Measurements from ENCODE around the gene EIF1B. TPM values are rescaled to one million over a fixed set of nuclear protein-coding genes. Genes with fewer than 3 reads are reported as not detected.

EIF1B gene
- total RNA-seq, 1 experiment from 2014 or later = 33.6 TPM

DNA sequence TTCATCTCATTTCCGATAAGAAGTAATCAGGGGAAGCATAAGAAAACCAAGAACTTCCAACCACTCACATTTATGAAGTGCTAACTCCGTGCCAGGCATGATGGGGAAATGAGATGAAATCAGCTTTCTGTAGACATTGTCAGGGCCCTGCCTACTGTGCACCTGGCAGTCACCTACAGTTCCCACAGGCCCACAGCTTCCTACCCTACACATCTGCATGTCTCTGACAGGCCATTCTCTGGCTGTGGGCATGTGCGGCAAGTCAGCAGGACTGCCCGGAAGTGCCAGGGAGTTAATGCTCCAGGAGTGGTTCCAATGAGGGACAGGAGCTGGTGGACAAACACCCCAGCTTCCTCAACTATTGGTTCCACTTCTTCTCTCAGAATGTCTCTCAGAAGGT is 24.3 kb downstream of the EIF1B start:
- Histone ChIP-seq H3K79me2 (ENCODE audit: insufficient read depth, low read length) (no peaks in the 10 kb centered on the region), H3K4me1 (ENCODE audit: control insufficient read depth in 1 of 2, insufficient read depth in 2 of 2, low read length in 2 of 2) (no peaks in the 10 kb centered on the region), H3K4me3 (replicated peaks in 1 of 2; ENCODE audit: low read depth in 1 of 2, low read length in 2 of 2) (no peak overlapping the region), H3K36me3 (ENCODE audit: control insufficient read depth in 1 of 2, insufficient read depth in 2 of 2, low read length in 2 of 2) (no peaks in the 10 kb centered on the region), H2AFZ (ENCODE audit: low read depth, low read length, poor library complexity, severe bottlenecking) (no peak overlapping the region), H3K27ac (ENCODE audit: low read depth, low read length) (no peak overlapping the region), H3K27me3 (ENCODE audit: insufficient read depth, low read length) (no peaks in the 10 kb centered on the region), H3K9ac (ENCODE audit: low read length) (no peak overlapping the region), H4K20me1 (ENCODE audit: insufficient read depth) (no peaks in the 10 kb centered on the region), H3K4me2 (ENCODE audit: low read length) (no peak overlapping the region), H3K9me3 (ENCODE audit: control insufficient read depth in 1 of 2, insufficient read depth in 1 of 2, low read depth in 1 of 2, low read length in 2 of 2) (no peaks in the 10 kb centered on the region), H3K9me2 (ENCODE audit: insufficient read depth) (no peaks in the 10 kb centered on the region)
- ChIA-PET POLR2A (no interaction called here), RAD21 (ENCODE audit: low non-redundant PET in 1 of 2, low total read pairs in 2 of 2, uncharacterized antibody in 2 of 2, unreplicated experiment in 2 of 2) (no interaction called here), CTCF (no interaction called here)
- BruUV-seq (replicated peaks) = no TSS peak
- TF ChIP-seq CBX3 (IDR thresholded peaks at IDR 0.05; ENCODE audit: low read depth) (no peak), SRF (IDR thresholded peaks at IDR 0.05; ENCODE audit: low read depth) (no peak), FOSL1 (IDR thresholded peaks at IDR 0.05; ENCODE audit: low read depth) (no peak), ZNF274 (IDR thresholded peaks at IDR 0.05; ENCODE audit: low read depth, low read length) (no peak), EZH2phosphoT487 (IDR thresholded peaks at IDR 0.05; ENCODE audit: borderline replicate concordance) (no peak), ZFX (IDR thresholded peaks at IDR 0.05) (no peak), RAD21 (IDR thresholded peaks at IDR 0.05; ENCODE audit: low read depth) (no peak), ELF1 (IDR thresholded peaks at IDR 0.05; ENCODE audit: borderline replicate concordance, low read depth) (no peak), POLR2AphosphoS5 (IDR thresholded peaks at IDR 0.05; ENCODE audit: low read depth, low read length) (no peak), JUND (IDR thresholded peaks at IDR 0.05) (no peak)
- TF ChIP-seq, protein P1, sequence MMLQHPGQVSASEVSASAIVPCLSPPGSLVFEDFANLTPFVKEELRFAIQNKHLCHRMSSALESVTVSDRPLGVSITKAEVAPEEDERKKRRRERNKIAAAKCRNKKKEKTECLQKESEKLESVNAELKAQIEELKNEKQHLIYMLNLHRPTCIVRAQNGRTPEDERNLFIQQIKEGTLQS (IDR thresholded peaks at IDR 0.05) = no peak
- TF ChIP-seq, protein P2, sequence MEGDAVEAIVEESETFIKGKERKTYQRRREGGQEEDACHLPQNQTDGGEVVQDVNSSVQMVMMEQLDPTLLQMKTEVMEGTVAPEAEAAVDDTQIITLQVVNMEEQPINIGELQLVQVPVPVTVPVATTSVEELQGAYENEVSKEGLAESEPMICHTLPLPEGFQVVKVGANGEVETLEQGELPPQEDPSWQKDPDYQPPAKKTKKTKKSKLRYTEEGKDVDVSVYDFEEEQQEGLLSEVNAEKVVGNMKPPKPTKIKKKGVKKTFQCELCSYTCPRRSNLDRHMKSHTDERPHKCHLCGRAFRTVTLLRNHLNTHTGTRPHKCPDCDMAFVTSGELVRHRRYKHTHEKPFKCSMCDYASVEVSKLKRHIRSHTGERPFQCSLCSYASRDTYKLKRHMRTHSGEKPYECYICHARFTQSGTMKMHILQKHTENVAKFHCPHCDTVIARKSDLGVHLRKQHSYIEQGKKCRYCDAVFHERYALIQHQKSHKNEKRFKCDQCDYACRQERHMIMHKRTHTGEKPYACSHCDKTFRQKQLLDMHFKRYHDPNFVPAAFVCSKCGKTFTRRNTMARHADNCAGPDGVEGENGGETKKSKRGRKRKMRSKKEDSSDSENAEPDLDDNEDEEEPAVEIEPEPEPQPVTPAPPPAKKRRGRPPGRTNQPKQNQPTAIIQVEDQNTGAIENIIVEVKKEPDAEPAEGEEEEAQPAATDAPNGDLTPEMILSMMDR (IDR thresholded peaks at IDR 0.05 in 2 of 3, conservative IDR thresholded peaks at IDR 0.05 in 1 of 3; ENCODE audit: borderline replicate concordance in 1 of 3, insufficient read depth in 1 of 3, low read depth in 2 of 3, low read length in 2 of 3) = no peak
- no peak for ATAC-seq
- no peak for DNase-seq (ENCODE audit: low read depth, low spot score)
- intact Hi-C loops (cut with micrococcal nuclease) = loop anchor here (5.0 kb wide), 1 partner anchor 98 kb away; no protein-coding TSS in a partner anchor
